ENCODE measurements around the gene ZNF831.

Gene ZNF831

DNA sequence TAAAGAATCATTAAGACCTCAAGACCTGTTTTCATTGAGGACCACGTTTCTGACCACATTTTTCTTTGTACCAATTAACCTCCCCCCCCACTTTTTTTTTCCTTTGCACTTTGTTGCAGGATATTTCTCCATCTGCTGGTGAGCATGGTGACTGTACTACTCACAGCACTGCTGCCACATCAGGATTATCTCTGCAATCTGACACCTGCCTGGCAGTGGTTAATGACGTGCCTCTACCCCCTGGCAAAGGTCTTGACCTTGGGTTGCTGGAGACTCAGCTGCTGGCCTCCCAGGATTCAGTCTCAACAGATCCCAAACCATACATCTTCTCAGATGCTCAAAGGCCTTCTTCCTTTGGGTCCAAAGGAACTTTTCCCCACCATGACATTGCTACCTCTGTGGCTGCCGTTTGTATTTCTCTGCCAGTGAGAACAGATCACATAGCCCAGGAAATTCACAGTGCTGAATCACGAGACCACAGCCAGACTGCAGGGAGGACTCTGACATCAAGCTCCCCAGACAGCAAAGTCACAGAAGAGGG, 90.2 kb downstream of the ZNF831 start:
- Histone ChIP-seq H3K4me1 (ENCODE audit: insufficient read depth, low read length) (peaks cover 19% of the 10 kb centered on the region), H3K4me3 (ENCODE audit: low read depth in 1 of 2, low read length in 2 of 2) (no peak overlapping the region), H2AFZ (ENCODE audit: low read depth, low read length) (no peak overlapping the region), H4K20me1 (ENCODE audit: insufficient read depth, low read length) (no peaks in the 10 kb centered on the region), H3K79me2 (ENCODE audit: insufficient read depth, low read length) (no peaks in the 10 kb centered on the region), H3K9me3 (ENCODE audit: insufficient read depth, low read length, severe bottlenecking) (no peaks in the 10 kb centered on the region), H3K9ac (ENCODE audit: low read depth, low read length) (no peak overlapping the region), H3K4me2 (ENCODE audit: insufficient read depth, low read length) (no peak overlapping the region), H3K27me3 (ENCODE audit: insufficient read depth, low read length, poor library complexity) (peaks cover 47% of the 10 kb centered on the region), H3K27ac (ENCODE audit: low read length) (no peak overlapping the region), H3K36me3 (ENCODE audit: insufficient read depth, low read length) (no peaks in the 10 kb centered on the region)
- ATAC-seq (ENCODE audit: insufficient read depth, low read depth) (peak; percentile 66; the same call in 2 of the 3 replicates), DNase-seq (peak; percentile 10)
- no peak for TF ChIP-seq EZH2 (IDR thresholded peaks at IDR 0.05; ENCODE audit: borderline replicate concordance, low read depth, low read length, severe bottlenecking)
- TF ChIP-seq, protein P1, sequence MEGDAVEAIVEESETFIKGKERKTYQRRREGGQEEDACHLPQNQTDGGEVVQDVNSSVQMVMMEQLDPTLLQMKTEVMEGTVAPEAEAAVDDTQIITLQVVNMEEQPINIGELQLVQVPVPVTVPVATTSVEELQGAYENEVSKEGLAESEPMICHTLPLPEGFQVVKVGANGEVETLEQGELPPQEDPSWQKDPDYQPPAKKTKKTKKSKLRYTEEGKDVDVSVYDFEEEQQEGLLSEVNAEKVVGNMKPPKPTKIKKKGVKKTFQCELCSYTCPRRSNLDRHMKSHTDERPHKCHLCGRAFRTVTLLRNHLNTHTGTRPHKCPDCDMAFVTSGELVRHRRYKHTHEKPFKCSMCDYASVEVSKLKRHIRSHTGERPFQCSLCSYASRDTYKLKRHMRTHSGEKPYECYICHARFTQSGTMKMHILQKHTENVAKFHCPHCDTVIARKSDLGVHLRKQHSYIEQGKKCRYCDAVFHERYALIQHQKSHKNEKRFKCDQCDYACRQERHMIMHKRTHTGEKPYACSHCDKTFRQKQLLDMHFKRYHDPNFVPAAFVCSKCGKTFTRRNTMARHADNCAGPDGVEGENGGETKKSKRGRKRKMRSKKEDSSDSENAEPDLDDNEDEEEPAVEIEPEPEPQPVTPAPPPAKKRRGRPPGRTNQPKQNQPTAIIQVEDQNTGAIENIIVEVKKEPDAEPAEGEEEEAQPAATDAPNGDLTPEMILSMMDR (IDR thresholded peaks at IDR 0.05; ENCODE audit: borderline replicate concordance, extremely low read depth, low read length, poor library complexity, severe bottlenecking): peak; percentile 39

DNA sequence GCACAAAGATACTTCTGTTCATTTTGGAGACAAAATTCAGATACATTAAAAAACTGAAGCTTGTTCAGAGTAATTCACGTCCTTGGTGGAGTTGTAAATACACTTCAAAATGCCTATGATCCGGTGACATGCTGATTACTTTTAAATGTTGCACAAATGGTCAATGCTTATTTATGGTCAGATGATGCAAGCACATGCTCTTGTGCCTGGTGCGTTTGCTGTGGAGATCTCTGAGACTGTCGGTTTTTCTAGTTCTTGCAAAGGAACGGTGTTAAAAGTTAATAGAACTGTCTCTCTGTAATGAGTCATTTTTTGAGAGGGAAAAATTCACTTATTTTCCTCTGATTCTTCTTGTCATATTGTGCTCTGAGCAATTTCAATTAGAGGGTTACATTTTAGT, 91.6 kb downstream of the ZNF831 start:
- no peak for TF ChIP-seq EZH2 (IDR thresholded peaks at IDR 0.05; ENCODE audit: borderline replicate concordance, low read depth, low read length, severe bottlenecking)
- TF ChIP-seq, protein P1 (IDR thresholded peaks at IDR 0.05; ENCODE audit: borderline replicate concordance, extremely low read depth, low read length, poor library complexity, severe bottlenecking): no peak
- Histone ChIP-seq H3K27ac (ENCODE audit: low read length) (no peak overlapping the region), H3K4me1 (ENCODE audit: insufficient read depth, low read length) (peaks cover 19% of the 10 kb centered on the region), H2AFZ (ENCODE audit: low read depth, low read length) (no peak overlapping the region), H3K9me3 (ENCODE audit: insufficient read depth, low read length, severe bottlenecking) (no peaks in the 10 kb centered on the region), H3K27me3 (ENCODE audit: insufficient read depth, low read length, poor library complexity) (peaks cover 47% of the 10 kb centered on the region), H3K36me3 (ENCODE audit: insufficient read depth, low read length) (no peaks in the 10 kb centered on the region), H3K79me2 (ENCODE audit: insufficient read depth, low read length) (no peaks in the 10 kb centered on the region), H3K9ac (ENCODE audit: low read depth, low read length) (no peak overlapping the region), H3K4me2 (ENCODE audit: insufficient read depth, low read length) (no peak overlapping the region), H4K20me1 (ENCODE audit: insufficient read depth, low read length) (no peaks in the 10 kb centered on the region), H3K4me3 (ENCODE audit: low read depth in 1 of 2, low read length in 2 of 2) (no peak overlapping the region)
- no peak for DNase-seq
- ATAC-seq (ENCODE audit: insufficient read depth, low read depth): no peak

DNA sequence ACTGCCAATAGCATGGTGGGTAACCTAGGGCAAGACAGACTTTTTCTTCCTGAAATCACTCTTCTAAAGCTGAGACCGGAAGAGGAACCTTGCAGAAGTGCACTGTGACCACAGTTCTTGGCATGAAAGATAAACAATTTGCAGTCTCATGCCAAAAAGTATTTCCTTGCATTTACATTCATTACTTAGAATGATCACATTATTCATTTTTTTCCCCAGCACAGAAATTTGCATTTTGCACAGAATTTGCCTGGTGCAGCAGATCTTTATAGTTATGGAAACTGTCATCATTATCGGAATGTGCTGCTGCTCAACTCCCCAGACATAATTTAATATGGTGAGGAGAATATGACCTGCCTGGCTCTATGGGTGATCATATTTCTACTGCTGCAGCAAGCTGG, 94.6 kb downstream of the ZNF831 start:
- ATAC-seq (ENCODE audit: insufficient read depth, low read depth): no peak
- peaks cover 39% of the 10 kb centered on the region for H3K27me3 ChIP-seq (ENCODE audit: insufficient read depth, low read length, poor library complexity)
- no peaks in the 10 kb centered on the region for H3K79me2 ChIP-seq (ENCODE audit: insufficient read depth, low read length)
- TF ChIP-seq EZH2 (IDR thresholded peaks at IDR 0.05; ENCODE audit: borderline replicate concordance, low read depth, low read length, severe bottlenecking): no peak
- TF ChIP-seq, protein P1 (IDR thresholded peaks at IDR 0.05; ENCODE audit: borderline replicate concordance, extremely low read depth, low read length, poor library complexity, severe bottlenecking): no peak
- no peak overlapping the region for H2AFZ ChIP-seq (ENCODE audit: low read depth, low read length)
- H3K4me1 ChIP-seq (ENCODE audit: insufficient read depth, low read length): peaks cover 11% of the 10 kb centered on the region
- no peaks in the 10 kb centered on the region for H4K20me1 ChIP-seq (ENCODE audit: insufficient read depth, low read length)
- no peak overlapping the region for H3K4me2 ChIP-seq (ENCODE audit: insufficient read depth, low read length)
- H3K9ac ChIP-seq (ENCODE audit: low read depth, low read length): no peak overlapping the region
- no peaks in the 10 kb centered on the region for H3K9me3 ChIP-seq (ENCODE audit: insufficient read depth, low read length, severe bottlenecking)
- H3K27ac ChIP-seq (ENCODE audit: low read length): no peak overlapping the region
- no peak for DNase-seq
- H3K4me3 ChIP-seq (ENCODE audit: low read depth in 1 of 2, low read length in 2 of 2): no peak overlapping the region
- H3K36me3 ChIP-seq (ENCODE audit: insufficient read depth, low read length): no peaks in the 10 kb centered on the region
